Measurements from ENCODE around the gene WDFY4.

- TF ChIP-seq POLR2AphosphoS5 (IDR thresholded peaks at IDR 0.05; ENCODE audit: low read depth, low read length) (no peak), POLR2A (IDR thresholded peaks at IDR 0.05; ENCODE audit: insufficient read depth in 1 of 2, low read depth in 2 of 2, low read length in 2 of 2) (no peak), CENPT (CRISPR knock-in tag; IDR thresholded peaks at IDR 0.05; ENCODE audit: low read depth) (no peak), AHR (CRISPR knock-in tag; IDR thresholded peaks at IDR 0.05) (no peak), HNRNPK (IDR thresholded peaks at IDR 0.05; ENCODE audit: low read depth, low read length, poor library complexity, severe bottlenecking) (no peak), NKX3-1 (CRISPR knock-in tag; IDR thresholded peaks at IDR 0.05) (no peak), TBP (CRISPR knock-in tag; IDR thresholded peaks at IDR 0.05) (no peak), USF2 (IDR thresholded peaks at IDR 0.05; ENCODE audit: low read depth, low read length) (no peak), USF2 (CRISPR knock-in tag; IDR thresholded peaks at IDR 0.05; ENCODE audit: borderline replicate concordance) (no peak)
Measured at GRCh38 chr10:49015700-49016099, 331.0 kb downstream of the WDFY4 start.

Data from HepG2 (cell line).